IgD-negative memory B cell (primary cell): ENCODE data around the gene DMRTC2. TPM values are rescaled to one million over a fixed set of nuclear protein-coding genes. Genes with fewer than 3 reads are reported as not detected.

Source experiments
- H3K27ac Mint-ChIP-seq, 3 donors: one replicate each; pipeline ENCODE4 v1.8.0; 2020 to 2022; ENCODE audit warnings: mild to moderate bottlenecking in 3 of 3, mixed read lengths in 3 of 3, moderate library complexity in 1 of 3
- H3K27me3 Mint-ChIP-seq: one replicate; pipeline ENCODE4 v1.8.0; 2021; ENCODE audit warnings: mixed read lengths
- H3K36me3 Mint-ChIP-seq: one replicate; pipeline ENCODE4 v1.8.0; 2020; ENCODE audit warnings: mild to moderate bottlenecking, mixed read lengths
- H3K4me1 Mint-ChIP-seq, 3 donors: one replicate each; pipeline ENCODE4 v1.8.0; 2020 to 2022; ENCODE audit warnings: mixed read lengths in 3 of 3, mild to moderate bottlenecking in 1 of 3
- H3K4me3 Mint-ChIP-seq, 4 donors: one replicate each; pipeline ENCODE4 v1.8.0; 2020 to 2022; ENCODE audit warnings: mild to moderate bottlenecking in 4 of 4, mixed read lengths in 4 of 4, moderate library complexity in 3 of 4
- H3K9me3 Mint-ChIP-seq, 3 donors: one replicate each; pipeline ENCODE4 v1.8.0; 2020 to 2021; ENCODE audit warnings: mixed read lengths in 3 of 3, mild to moderate bottlenecking in 1 of 3
- polyA plus RNA-seq: library from polyadenylated mRNA; unstranded; fragments of 300-500 nt; fragmentation: Illumina TruSeq; gene quantifications from one replicate; pipeline ENCODE4 v1.2.3, GENCODE V29; 2021

Gene DMRTC2
- polyA plus RNA-seq, 1 donor from 2014 or later: not detected

DNA sequence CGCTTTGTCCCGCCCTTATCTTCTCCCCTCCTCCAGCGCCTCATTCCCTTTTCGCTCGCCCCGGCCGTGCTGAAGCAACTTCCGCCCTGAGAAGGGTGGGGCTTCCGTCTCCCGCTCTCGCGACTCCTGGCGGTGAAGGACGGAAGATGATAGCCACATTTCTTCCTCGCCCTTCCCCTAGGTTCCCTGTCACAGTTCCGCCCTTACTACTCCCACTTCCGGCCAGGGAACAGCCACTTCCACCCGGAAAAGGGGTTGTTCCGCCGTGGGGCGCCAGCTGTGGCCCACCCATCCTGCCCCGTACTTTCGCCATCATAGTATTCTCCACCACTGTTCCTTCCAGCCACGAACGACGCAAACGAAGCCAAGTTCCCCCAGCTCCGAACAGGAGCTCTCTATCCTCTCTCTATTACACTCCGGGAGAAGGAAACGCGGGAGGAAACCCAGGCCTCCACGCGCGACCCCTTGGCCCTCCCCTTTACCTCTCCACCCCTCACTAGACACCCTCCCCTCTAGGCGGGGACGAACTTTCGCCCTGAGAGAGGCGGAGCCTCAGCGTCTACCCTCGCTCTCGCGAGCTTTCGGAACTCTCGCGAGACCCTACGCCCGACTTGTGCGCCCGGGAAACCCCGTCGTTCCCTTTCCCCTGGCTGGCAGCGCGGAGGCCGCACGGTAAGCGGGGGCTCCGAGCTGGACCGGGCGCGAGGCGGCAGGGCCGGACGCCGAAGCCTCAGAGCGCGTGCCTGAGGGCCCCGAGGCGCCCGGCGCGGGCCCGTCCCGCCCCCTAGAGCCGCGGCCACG, 15.0 kb downstream of the DMRTC2 start, which contains the start of gene RPS19:
RPS19 (plus strand) TSS at position 638 of the 801 bp plus-strand sequence. CDS start 520 bp downstream, outside the sequence.
- Mint-ChIP-seq H3K9me3 (no peaks in the 10 kb centered on the region), H3K4me3 (peak within 1 kb of the TSS; percentile 89 to 99 (median 96)), H3K36me3 (peaks cover 2% of the 10 kb centered on the region), H3K27me3 (no peaks in the 10 kb centered on the region), H3K4me1 (peaks cover 5 to 36% (median 30%) of the 10 kb centered on the region in 3 donors), H3K27ac (peak within 1 kb of the TSS; percentile 90 to 98 (median 93))

DNA sequence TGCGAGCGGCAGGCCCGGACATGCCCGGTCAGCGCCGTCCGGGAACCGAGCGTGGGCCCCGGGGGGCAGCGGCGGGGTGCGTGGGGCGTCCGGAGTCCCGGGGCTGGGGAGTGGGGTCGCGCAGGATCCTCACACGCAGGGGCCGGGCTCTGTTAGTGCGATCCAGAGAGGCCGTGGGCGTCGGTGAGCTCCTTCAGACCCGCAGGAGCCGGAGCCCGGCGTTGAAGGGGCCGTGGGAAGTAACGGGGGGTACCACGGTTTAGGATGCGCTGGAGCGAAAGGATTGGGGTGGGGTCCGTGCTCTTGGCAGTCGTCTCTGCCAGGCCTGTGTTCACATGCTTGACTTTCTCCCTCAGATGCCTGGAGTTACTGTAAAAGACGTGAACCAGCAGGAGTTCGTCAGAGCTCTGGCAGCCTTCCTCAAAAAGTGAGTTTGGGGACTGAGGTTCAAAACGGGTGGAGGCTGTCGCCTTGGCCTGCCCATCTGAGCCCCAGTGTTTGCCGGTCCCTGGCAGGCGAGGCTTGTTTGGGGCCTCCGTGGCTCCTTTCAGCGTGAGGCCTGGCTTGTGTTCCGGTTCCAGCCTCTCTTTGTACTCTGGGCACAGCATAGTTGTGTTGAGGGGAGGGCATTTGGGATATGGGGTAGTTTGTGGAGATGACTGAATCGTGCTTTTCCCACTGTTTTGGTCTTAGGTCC, 15.7 kb downstream of the DMRTC2 start:
- Mint-ChIP-seq H3K9me3 (no peaks in the 10 kb centered on the region), H3K27me3 (no peaks in the 10 kb centered on the region), H3K36me3 (peaks cover 2% of the 10 kb centered on the region), H3K4me1 (peaks cover 5 to 36% (median 30%) of the 10 kb centered on the region in 3 donors), H3K4me3 (peak overlapping the region; percentile 89 to 95 (median 93)), H3K27ac (peak overlapping the region; percentile 73 to 93 (median 90))

DNA sequence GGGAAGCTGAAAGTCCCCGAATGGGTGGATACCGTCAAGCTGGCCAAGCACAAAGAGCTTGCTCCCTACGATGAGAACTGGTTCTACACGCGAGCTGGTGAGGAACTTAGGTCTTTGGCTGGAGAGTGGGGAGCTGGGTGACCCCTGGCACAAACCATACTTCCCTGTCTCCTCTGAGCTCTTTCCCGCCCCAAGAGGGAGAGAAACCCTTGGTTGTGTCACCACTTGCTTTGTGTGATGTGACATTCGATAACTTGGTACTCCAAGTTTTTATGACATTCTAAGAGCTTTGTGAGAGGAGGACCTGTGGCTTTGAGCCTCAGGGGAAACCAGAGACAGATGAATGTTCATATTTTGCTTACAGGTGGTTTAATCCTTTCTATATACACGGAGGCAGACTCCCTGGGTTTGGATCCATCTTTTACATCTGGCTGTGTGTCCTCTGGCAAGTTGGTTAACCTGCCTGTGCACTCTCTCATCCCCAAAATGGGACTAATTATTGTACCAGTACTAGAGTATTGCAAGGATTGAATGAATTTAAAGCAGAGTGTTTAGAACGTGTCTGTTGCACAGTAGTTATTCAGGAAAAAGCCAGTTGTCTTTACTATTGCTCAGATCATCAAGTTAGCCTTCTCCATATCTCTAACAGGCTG, 16.4 kb downstream of the DMRTC2 start:
- H3K36me3 Mint-ChIP-seq: peaks cover 2% of the 10 kb centered on the region
- peak overlapping the region; percentile 89 to 95 (median 93) for H3K4me3 Mint-ChIP-seq
- peak overlapping the region; percentile 70 to 93 (median 90) for H3K27ac Mint-ChIP-seq

DNA sequence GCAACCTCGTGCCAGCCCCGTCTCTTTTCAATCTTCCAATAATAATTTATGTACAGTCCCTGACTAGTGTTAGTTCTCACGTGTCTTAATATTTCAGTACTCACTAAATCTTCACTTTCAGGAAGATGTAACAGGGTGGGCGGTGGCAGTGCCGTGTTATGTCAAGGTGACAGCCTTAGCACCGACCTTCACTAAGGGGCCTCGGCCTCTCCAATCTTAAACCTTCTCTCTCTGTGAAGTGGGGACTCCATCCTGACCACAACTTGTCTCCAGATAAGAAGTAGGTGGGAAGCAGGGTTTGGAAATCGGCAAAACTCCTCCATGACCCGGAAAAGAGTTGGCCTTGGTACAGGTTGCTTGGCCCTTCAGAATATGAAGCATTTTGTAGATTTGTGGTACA, 17.0 kb downstream of the DMRTC2 start:
- Mint-ChIP-seq H3K4me1 (peaks cover 5 to 41% (median 34%) of the 10 kb centered on the region in 3 donors), H3K36me3 (peaks cover 2% of the 10 kb centered on the region), H3K9me3 (no peaks in the 10 kb centered on the region), H3K27me3 (no peaks in the 10 kb centered on the region), H3K27ac (peak overlapping the region; percentile 50 to 90 (median 70)), H3K4me3 (peak overlapping the region; percentile 89 to 95 (median 93))

More for the DNA sequence above, 16.4 kb downstream of the DMRTC2 start:
- Mint-ChIP-seq H3K27me3 (no peaks in the 10 kb centered on the region), H3K4me1 (peaks cover 5 to 38% (median 32%) of the 10 kb centered on the region in 3 donors), H3K9me3 (no peaks in the 10 kb centered on the region)

DNA sequence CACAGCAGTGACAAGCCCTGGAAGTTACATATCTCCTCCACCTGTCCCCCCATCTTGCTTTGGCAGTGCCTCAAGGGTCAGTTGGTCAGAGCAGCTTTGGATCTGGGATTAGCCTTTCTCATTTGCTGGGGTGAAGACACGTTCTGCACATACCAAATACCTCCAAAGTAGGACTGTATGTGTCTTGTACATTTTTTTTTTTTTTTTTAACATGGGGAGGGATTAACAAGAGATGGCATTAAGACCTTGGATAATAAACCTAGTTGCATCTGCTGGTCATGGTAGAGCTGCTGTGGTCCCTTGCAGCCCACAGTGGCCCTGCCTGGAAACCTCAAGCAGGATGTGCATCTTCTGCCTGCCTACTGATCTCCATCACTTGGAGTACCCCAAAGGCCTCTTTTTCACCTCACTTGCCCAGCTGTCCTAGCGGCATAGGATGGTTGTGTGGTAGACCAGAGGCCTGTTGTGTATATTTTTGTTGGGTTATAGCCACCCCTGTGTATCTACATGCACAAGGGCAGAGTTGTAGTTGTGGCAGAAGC, 17.7 kb downstream of the DMRTC2 start:
- Mint-ChIP-seq H3K9me3 (no peaks in the 10 kb centered on the region), H3K27me3 (no peaks in the 10 kb centered on the region), H3K36me3 (peaks cover 2% of the 10 kb centered on the region)

DNA sequence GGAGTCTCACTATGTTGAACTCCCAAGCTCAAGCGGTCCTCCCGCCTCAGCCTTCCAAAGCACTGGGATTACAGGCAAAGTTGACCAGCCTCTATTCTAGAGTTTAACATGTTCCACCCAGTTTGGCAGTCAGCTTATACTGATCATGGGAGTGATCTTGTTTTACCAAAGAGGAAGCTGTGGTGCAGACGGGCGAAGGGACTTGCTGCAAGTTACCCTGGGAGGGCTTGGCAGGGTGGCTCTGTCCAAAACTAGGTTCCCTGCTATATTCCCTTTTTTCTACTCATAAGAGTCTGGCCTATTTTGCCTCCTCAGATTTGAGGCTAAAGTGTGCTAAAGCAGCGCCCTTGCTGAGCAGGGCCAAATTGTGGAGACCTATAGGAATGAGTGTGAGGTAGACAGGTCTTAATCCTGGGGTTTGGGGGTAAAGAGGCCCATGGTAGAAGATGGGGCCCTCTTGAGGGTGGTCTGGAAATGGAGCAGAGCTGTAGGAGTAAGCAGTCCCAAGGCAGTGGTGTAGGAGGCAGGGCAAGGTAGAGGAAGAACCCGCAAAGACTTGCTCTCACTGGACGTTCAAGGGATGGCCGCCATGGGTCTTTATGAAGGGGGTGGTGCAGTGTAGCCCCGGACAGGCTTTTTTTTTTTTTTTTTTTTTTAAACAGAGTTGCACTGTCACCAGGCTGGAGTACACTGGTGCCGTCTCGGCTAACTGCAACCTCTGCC, 18.5 kb downstream of the DMRTC2 start:
- no peaks in the 10 kb centered on the region for H3K27me3 Mint-ChIP-seq
- H3K27ac Mint-ChIP-seq: peak overlapping the region in 2 of 3 donors; percentile 56 to 83
- peak overlapping the region in 3 of 4 donors; percentile 74 to 89 (median 84) for H3K4me3 Mint-ChIP-seq
- peaks cover 12 to 47% (median 41%) of the 10 kb centered on the region in 3 donors for H3K4me1 Mint-ChIP-seq
- no peaks in the 10 kb centered on the region for H3K9me3 Mint-ChIP-seq
- peaks cover 2% of the 10 kb centered on the region for H3K36me3 Mint-ChIP-seq

More for the DNA sequence above, 17.7 kb downstream of the DMRTC2 start:
- Mint-ChIP-seq H3K4me1 (peaks cover 5 to 41% (median 34%) of the 10 kb centered on the region in 3 donors), H3K4me3 (peak overlapping the region; percentile 34 to 92 (median 86)), H3K27ac (peak overlapping the region in 1 of 3 donors; percentile 23)

DNA sequence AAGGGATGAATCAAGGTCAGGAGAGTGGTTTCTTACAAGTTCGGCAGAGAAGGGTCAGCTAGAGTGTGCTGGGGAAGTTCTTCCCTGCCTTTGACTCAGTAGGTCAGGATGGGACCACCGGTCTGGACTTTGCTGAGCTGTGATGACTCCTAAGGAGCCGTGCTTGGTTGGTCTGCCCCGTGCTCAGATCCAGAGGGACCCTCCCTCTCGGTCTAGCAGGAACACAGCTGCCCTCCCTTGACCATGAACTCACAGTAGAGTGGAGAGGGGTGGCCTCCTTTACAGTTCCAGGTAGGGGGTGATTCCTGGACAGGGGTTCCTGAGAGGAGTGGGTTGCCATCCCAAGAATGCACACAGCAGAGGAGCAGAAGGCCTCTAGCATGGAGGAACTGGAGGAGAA, 19.5 kb downstream of the DMRTC2 start:
- Mint-ChIP-seq H3K36me3 (peaks cover 2% of the 10 kb centered on the region), H3K9me3 (no peaks in the 10 kb centered on the region), H3K4me1 (peaks cover 12 to 46% (median 41%) of the 10 kb centered on the region in 3 donors), H3K27me3 (no peaks in the 10 kb centered on the region), H3K27ac (peak overlapping the region in 2 of 3 donors; percentile 14 to 76), H3K4me3 (peak overlapping the region in 3 of 4 donors; percentile 45 to 67 (median 49))

DNA sequence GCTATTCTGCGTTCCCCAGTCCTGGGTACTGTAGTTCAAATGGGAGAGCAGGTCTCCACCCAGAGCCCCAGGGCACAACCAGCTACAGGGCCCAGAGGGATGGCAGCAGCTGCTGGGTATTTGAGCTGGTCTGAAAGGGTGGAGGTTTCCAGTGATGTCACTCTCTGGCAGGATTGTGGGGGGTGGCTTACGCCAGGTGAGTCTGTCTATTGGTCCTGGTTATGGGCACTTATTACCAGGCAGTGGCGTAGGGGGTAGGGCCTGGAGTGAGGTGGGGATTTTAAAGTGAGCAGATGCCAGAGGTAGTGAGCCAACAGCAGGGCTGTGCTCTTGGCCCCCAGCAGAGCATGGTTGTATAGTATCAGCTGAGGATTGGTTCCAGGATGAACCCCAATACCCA, 21.4 kb downstream of the DMRTC2 start:
- Mint-ChIP-seq H3K4me1 (peaks cover 20 to 48% (median 42%) of the 10 kb centered on the region in 3 donors), H3K27me3 (no peaks in the 10 kb centered on the region), H3K4me3 (peak overlapping the region in 1 of 4 donors; percentile 73), H3K9me3 (no peaks in the 10 kb centered on the region), H3K27ac (peak overlapping the region in 2 of 3 donors; percentile 58 to 76), H3K36me3 (peaks cover 2% of the 10 kb centered on the region)

DNA sequence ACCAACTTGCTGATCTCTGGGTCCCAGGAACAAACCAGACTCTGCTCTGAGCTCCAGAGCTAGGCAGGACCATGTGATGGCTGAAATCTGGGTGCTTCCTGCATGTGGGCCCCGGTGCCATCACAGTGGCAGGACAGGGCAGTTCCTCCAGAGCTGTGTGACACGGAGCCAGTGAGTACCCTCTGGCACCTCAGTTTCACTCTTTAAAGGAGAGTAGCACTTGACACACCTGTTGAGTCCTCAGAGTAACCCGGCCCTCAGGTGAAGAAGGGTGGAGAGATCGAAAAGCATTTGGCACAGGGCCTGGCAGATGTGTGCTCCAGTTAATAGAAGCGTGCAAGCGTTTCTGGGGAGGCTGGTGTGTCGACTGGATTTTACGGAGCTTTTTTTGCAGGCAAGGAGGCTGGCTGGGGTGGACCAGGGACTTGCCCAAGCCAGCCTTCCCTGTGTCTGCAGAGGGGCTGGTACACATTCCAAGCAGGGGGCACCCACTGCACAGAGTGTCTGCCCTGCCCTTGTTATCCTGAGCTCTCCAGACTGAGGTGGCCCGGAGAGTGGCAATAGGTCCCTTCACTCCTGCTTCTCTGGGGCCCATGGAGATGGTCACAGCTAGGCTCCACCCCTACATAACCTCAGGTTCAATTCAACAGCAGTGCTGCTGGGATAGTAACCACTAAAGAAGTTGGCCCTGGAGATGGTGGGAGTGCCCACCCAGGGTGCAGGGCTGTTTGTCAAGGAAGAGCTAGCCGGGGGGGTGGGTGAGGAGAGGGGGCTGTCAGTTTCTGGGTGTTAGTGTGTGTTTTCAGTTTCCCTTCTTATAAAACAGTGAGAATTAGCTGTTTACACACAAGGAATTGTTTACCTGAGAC, 23.5 kb downstream of the DMRTC2 start:
- no peaks in the 10 kb centered on the region for H3K27me3 Mint-ChIP-seq
- H3K4me3 Mint-ChIP-seq: peak overlapping the region in 3 of 4 donors; percentile 55 to 65 (median 56)
- peak overlapping the region in 2 of 3 donors; percentile 78 to 86 for H3K27ac Mint-ChIP-seq
- no peaks in the 10 kb centered on the region for H3K9me3 Mint-ChIP-seq
- peaks cover 29 to 45% (median 41%) of the 10 kb centered on the region in 3 donors for H3K4me1 Mint-ChIP-seq
- H3K36me3 Mint-ChIP-seq: peaks cover 2% of the 10 kb centered on the region

DNA sequence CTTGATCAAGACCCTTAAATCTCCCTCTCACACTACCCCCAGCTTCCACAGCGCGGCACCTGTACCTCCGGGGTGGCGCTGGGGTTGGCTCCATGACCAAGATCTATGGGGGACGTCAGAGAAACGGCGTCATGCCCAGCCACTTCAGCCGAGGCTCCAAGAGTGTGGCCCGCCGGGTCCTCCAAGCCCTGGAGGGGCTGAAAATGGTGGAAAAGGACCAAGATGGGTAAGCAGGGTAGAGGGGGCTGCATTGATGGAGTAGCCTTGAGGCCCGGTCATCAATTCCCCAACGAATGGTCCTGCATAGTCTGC, 24.1 kb downstream of the DMRTC2 start:
- H3K27ac Mint-ChIP-seq: peak overlapping the region in 2 of 3 donors; percentile 35 to 78
- peak overlapping the region in 2 of 4 donors; percentile 20 to 49 for H3K4me3 Mint-ChIP-seq
- no peaks in the 10 kb centered on the region for H3K27me3 Mint-ChIP-seq
- no peaks in the 10 kb centered on the region for H3K9me3 Mint-ChIP-seq
- peaks cover 2% of the 10 kb centered on the region for H3K36me3 Mint-ChIP-seq
- peaks cover 28 to 44% (median 40%) of the 10 kb centered on the region in 3 donors for H3K4me1 Mint-ChIP-seq

DNA sequence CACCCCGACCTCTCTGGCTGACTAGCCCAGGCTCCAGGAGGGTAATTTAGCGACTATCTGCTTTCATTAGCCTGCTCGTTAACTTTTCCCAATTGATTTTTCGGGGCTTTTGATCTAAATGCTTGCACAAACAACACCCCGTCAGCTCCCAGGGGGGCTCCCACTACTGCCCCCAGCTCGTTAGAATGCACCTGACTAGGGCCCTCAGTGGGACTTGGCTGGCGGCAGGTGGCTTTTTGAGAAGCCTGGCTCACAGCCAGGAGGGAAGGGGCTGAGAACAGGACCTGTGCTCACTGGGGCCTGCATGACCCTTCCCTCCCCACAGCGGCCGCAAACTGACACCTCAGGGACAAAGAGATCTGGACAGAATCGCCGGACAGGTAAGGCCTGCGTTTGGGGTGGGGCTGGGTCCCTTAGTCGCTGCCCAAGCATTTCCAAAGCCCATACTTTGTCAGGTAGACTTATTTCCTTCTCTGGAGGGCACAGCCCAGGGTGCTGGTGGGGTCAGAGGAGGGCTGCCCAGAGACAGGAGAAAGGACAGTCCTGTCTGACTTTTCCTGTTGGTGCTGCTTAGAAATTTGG, 24.6 kb downstream of the DMRTC2 start:
- H3K36me3 Mint-ChIP-seq: peaks cover 2% of the 10 kb centered on the region
- no peaks in the 10 kb centered on the region for H3K27me3 Mint-ChIP-seq
- peak overlapping the region in 1 of 4 donors; percentile 70 for H3K4me3 Mint-ChIP-seq

DNA sequence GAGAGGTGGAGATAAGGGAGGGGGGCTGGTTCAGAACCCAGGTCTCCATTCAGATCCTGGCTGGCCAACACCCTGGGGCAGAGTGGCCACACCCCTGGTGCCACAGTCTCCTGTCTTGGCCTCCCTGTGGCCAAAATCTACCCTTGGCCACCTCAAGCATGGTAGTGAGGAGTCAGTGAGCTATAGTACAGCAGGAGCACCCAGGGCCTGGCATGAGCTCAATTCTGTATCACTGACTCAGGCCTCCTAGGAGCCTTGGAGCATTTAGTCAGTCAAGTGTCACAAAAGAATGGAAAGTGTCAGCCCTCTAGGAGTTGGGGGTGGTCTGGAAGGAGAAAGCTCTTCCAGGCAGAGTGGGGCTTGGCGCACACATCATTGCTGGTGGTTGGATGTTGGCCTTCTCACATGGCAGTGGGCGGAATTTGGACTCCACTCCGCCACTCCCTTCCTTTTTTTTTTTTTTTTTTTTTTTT, 25.6 kb downstream of the DMRTC2 start:
- Mint-ChIP-seq H3K36me3 (peaks cover 2% of the 10 kb centered on the region), H3K27ac (peak overlapping the region; percentile 59 to 96 (median 78)), H3K27me3 (no peaks in the 10 kb centered on the region), H3K9me3 (no peaks in the 10 kb centered on the region), H3K4me3 (peak overlapping the region in 2 of 4 donors; percentile 8 to 53), H3K4me1 (peaks cover 32 to 41% (median 39%) of the 10 kb centered on the region in 3 donors)

More for the DNA sequence above, 24.6 kb downstream of the DMRTC2 start:
- H3K27ac Mint-ChIP-seq: peak overlapping the region in 1 of 3 donors; percentile 78
- no peaks in the 10 kb centered on the region for H3K9me3 Mint-ChIP-seq
- H3K4me1 Mint-ChIP-seq: peaks cover 28 to 41% (median 40%) of the 10 kb centered on the region in 3 donors
